Activated CD4-positive, alpha-beta T cell treated with anti-CD3 and anti-CD28 coated beads, Interleukin-2, amount 10 ng/mL, durations not matched to agents 24 days and 14 days (primary cell): ENCODE data around the gene MLH3. TPM values are rescaled to one million over a fixed set of nuclear protein-coding genes. Genes with fewer than 3 reads are reported as not detected.

Experiments used
- DNase-seq: peaks from one replicate; pipeline ENCODE4 v3.0.0; 2022
- H3K27ac Mint-ChIP-seq: one replicate; pipeline ENCODE4 v1.8.0; 2022; ENCODE audit warnings: mild to moderate bottlenecking, mixed read lengths
- H3K27me3 Mint-ChIP-seq: one replicate; pipeline ENCODE4 v1.8.0; 2022; ENCODE audit warnings: mixed read lengths
- H3K36me3 Mint-ChIP-seq: one replicate; pipeline ENCODE4 v1.8.0; 2022; ENCODE audit warnings: low read depth, mild to moderate bottlenecking, mixed read lengths
- H3K4me1 Mint-ChIP-seq: one replicate; pipeline ENCODE4 v1.8.0; 2021; ENCODE audit warnings: mixed read lengths
- H3K4me3 Mint-ChIP-seq: one replicate; pipeline ENCODE4 v1.8.0; 2022; ENCODE audit warnings: mild to moderate bottlenecking, moderate library complexity, mixed read lengths
- H3K9me3 Mint-ChIP-seq: one replicate; pipeline ENCODE4 v1.8.0; 2021; ENCODE audit warnings: mixed read lengths
- intact Hi-C: fragments of 100-400 bp; cut with micrococcal nuclease; formaldehyde crosslinking; loops from one replicate; pipeline ENCODE4 v1.15.1; 2023
- total RNA-seq: library from RNA; stranded (reverse); gene quantifications from 2 replicates; pipeline ENCODE4 v1.2.3, GENCODE V29; 2022

MLH3 gene
- total RNA-seq, 1 donor from 2014 or later, result 28.3 TPM

DNA sequence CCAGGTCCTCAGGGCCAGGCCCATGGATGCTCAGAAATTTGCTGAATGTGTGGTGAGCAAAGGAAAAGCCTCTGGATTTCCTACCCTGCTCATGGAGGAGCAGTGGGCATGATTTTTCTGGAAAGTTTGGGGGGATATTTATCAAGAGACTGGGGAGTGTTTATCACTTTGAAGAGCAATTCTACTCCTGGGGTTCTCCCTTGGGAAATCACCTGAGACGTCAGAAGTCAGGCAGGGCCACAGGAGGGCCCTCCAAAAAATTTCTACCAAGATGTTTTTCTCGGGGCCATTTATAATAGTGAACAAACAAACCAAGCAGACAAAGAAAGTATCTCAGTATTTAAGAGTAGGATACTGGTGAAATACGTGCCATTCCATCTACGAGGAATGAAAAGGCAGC lies 68.6 kb downstream of the MLH3 start:
- peaks cover 4% of the 10 kb centered on the region for H3K4me1 Mint-ChIP-seq
- no peak overlapping the region for H3K27ac Mint-ChIP-seq
- DNase-seq, result no peak
- H3K27me3 Mint-ChIP-seq, result peaks cover 5% of the 10 kb centered on the region
- no peaks in the 10 kb centered on the region for H3K9me3 Mint-ChIP-seq
- no peaks in the 10 kb centered on the region for H3K36me3 Mint-ChIP-seq
- intact Hi-C loops, result no loop called here
- H3K4me3 Mint-ChIP-seq, result no peak overlapping the region

DNA sequence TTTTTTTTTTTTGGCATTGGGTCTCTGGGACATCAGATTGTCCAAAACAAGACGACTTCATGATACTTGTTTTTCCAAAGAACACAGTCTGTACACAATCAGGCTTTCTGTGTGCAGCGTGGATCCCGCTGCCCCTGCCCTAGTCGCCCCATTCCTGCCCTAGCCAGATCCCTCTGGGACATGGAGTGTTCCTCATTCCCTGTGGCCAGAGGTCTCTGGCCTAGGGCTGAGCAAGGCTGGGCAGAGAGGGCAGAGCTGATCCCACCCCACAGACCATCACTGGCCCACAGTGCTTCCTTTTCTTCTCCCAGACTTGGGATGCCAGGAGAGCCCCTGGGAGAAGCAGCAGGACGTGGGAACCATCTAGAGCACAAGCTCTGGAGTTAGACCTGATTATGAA lies 69.4 kb downstream of the MLH3 start:
- no peak for DNase-seq
- intact Hi-C loops, result no loop called here
- H3K9me3 Mint-ChIP-seq, result no peaks in the 10 kb centered on the region
- H3K4me1 Mint-ChIP-seq, result peaks cover 4% of the 10 kb centered on the region
- H3K36me3 Mint-ChIP-seq, result no peaks in the 10 kb centered on the region
- H3K27me3 Mint-ChIP-seq, result peaks cover 2% of the 10 kb centered on the region
- H3K4me3 Mint-ChIP-seq, result no peak overlapping the region
- no peak overlapping the region for H3K27ac Mint-ChIP-seq

DNA sequence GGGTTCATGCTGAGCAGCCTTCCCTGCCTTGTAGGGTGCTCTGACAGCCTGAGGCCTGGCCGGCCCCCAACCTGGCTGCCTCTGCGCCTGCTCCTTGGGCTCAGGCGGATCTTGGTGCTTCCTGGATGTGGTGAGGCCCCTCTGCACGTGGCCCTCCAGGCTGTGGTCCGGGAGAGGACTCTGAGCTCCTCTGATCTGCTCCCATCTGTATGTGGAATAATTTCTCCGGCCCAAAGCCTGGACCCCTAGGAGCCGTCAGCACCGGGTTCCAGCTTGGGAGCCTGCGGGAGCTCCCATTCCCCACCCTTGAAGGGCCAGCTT lies 69.8 kb downstream of the MLH3 start:
- DNase-seq, result no peak
- peaks cover 2% of the 10 kb centered on the region for H3K27me3 Mint-ChIP-seq
- H3K27ac Mint-ChIP-seq, result no peak overlapping the region
- no peaks in the 10 kb centered on the region for H3K9me3 Mint-ChIP-seq
- intact Hi-C loops, result no loop called here
- no peaks in the 10 kb centered on the region for H3K36me3 Mint-ChIP-seq
- H3K4me3 Mint-ChIP-seq, result no peak overlapping the region
- H3K4me1 Mint-ChIP-seq, result peaks cover 4% of the 10 kb centered on the region

DNA sequence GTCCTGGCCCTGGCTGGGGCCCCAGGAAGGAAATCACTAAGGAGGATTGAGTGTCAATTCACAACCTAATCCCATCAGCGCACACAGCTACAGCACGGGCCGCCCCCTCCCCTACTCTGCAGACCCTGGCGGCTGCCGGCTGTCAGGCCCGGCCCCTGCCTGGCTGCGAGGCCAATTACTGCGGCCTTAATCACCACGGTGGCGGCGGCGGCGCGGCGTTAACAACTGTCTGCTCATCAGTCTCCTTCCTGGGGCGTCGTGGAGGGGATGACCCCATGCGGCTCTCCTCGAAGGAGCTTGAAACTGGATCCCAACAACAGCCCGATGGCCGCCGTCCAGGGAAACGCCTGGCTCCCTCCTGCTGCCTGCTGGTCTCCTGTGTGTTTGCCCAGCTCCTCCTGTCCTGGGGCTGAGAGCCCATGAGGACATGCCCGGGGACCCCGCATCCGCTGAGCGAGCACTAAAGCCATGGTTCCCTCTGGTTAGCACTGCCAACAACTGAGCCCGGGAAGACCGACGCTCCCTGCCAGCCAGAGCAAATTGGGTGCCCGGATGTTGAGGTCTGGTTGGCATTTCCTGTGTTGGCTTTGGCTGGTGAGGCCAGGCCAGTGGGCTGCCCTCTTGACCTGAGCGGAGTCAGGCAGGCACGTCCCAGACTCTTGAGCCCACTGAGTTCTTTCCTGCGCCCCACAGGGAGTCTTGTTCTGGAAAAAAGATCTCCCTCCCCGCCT lies 70.4 kb downstream of the MLH3 start:
- peaks cover 4% of the 10 kb centered on the region for H3K4me1 Mint-ChIP-seq
- H3K36me3 Mint-ChIP-seq, result no peaks in the 10 kb centered on the region
- H3K27ac Mint-ChIP-seq, result no peak overlapping the region
- H3K27me3 Mint-ChIP-seq, result peaks cover 2% of the 10 kb centered on the region
- intact Hi-C loops, result no loop called here
- no peak overlapping the region for H3K4me3 Mint-ChIP-seq
- no peaks in the 10 kb centered on the region for H3K9me3 Mint-ChIP-seq
- DNase-seq, result no peak

DNA sequence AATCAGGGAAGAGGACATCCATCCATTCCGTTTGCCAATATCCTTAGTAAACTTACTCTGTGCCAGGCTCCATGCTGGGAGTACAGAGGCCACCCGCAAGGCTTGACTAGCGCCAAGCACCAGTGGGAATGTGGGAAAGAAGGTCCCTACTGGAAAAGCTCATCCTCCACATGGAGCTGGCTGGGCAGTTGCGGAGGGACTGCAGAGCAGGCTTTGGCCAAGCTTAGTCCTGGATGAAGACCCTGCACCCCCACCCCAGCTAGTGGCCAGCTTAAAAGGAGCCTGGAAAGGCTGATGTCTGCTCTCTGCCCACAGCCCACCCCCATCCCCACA lies 70.9 kb downstream of the MLH3 start:
- H3K27me3 Mint-ChIP-seq, result peaks cover 2% of the 10 kb centered on the region
- intact Hi-C loops, result no loop called here
- peaks cover 4% of the 10 kb centered on the region for H3K4me1 Mint-ChIP-seq
- no peak overlapping the region for H3K4me3 Mint-ChIP-seq
- no peaks in the 10 kb centered on the region for H3K9me3 Mint-ChIP-seq
- H3K27ac Mint-ChIP-seq, result no peak overlapping the region
- H3K36me3 Mint-ChIP-seq, result no peaks in the 10 kb centered on the region
- no peak for DNase-seq

DNA sequence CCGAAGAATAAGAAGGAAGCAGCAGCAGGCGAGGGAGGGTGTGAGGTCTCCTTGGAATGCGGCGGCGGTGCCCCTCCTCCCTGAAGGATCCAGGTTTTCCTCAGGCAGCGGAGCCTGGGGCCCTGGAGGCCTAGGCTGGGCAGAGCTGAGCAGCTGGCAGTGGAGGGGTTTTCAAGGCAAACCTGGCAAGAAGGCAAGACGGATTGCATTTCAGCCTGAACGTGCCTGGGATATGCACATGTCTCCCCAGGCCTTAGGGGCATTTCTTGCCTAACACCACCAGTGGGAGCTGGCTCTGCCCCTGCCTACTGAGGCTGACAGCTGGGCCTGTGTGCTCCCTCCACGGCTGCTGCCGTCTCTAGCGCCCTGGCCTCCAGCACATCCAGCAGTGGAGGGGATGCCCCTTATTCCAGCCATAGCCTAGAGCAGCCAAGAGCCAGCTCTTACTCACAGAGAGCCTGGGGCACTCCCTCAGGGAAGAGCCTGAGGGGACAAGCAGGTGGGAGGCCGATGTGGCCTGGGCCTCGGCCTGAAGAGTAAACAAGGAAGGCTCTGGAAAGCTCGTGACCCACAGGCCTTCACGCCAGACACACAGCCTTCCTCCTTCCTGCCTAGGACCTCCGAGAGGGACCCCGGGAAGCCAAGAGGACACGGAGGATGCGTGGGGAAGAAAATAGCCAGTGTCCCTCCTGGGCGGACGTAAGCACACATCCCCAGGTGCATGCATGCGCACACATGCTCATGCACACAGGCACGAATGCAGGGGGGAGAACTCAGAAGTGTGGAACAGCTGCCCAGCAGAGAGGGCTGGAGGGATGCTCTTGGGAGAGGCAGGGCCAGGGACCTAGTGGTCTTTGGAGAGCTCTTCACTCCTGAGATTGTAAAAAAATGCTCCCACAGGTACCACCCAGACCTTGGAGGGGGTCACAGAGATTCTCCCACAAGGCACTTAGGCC lies 71.5 kb downstream of the MLH3 start:
- H3K4me3 Mint-ChIP-seq, result no peak overlapping the region
- H3K27me3 Mint-ChIP-seq, result peaks cover 2% of the 10 kb centered on the region
- DNase-seq, result no peak
- peaks cover 4% of the 10 kb centered on the region for H3K4me1 Mint-ChIP-seq
- H3K27ac Mint-ChIP-seq, result no peak overlapping the region
- no peaks in the 10 kb centered on the region for H3K9me3 Mint-ChIP-seq
- intact Hi-C loops, result no loop called here
- H3K36me3 Mint-ChIP-seq, result no peaks in the 10 kb centered on the region

DNA sequence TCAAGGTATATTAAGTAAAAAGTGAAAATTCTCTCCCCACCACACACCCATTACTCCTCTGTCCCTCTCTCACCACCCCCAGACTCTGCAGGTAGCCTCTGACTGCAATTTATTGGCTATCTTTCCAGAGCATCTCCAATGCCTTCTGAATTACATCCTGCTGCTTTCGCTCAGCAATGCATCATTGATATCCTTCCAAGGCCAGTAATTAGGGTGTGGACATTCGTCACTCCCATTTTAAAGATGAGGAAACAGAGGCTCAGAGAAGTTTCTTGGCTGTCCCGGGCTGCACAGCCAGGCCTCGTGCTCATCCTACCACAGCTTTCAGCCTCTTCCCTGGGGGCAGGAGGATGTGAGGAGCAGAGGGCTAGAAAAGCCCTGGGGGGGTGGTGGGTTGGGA lies 72.2 kb downstream of the MLH3 start:
- Mint-ChIP-seq H3K27ac (no peak overlapping the region), H3K36me3 (no peaks in the 10 kb centered on the region), H3K9me3 (no peaks in the 10 kb centered on the region), H3K4me3 (no peak overlapping the region), H3K27me3 (peaks cover 2% of the 10 kb centered on the region), H3K4me1 (peaks cover 4% of the 10 kb centered on the region)
- intact Hi-C loops, result no loop called here
- DNase-seq, result no peak

DNA sequence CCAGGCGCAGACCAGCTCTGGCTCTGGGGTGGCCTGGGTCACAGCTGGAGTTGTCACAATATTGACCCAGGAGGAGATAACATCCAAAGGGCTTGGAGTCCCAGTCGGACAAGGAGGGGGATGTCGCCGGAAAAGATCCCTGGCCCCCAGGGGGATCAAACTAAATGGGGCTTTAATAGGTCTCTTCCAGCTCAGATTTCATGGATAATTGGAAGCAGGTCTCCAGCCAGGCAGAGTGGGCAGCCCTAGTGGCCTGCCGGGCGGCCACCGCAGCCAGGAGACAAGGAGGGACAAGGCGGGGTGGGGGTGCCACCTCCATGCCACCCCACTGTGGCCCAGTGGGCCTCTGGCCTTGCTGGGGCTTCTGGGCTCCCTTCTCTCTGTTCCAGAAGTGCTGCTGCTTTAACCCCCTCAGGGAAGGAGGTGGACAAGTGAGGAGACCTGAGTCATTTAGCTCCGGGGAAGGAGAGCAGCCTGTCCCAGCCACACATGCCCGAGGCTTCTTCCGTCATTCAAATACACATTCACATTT lies 72.8 kb downstream of the MLH3 start:
- intact Hi-C loops, result no loop called here
- H3K4me3 Mint-ChIP-seq, result no peak overlapping the region
- H3K27me3 Mint-ChIP-seq, result peaks cover 2% of the 10 kb centered on the region
- H3K36me3 Mint-ChIP-seq, result no peaks in the 10 kb centered on the region
- no peaks in the 10 kb centered on the region for H3K9me3 Mint-ChIP-seq
- no peak for DNase-seq
- peaks cover 6% of the 10 kb centered on the region for H3K4me1 Mint-ChIP-seq
- no peak overlapping the region for H3K27ac Mint-ChIP-seq

DNA sequence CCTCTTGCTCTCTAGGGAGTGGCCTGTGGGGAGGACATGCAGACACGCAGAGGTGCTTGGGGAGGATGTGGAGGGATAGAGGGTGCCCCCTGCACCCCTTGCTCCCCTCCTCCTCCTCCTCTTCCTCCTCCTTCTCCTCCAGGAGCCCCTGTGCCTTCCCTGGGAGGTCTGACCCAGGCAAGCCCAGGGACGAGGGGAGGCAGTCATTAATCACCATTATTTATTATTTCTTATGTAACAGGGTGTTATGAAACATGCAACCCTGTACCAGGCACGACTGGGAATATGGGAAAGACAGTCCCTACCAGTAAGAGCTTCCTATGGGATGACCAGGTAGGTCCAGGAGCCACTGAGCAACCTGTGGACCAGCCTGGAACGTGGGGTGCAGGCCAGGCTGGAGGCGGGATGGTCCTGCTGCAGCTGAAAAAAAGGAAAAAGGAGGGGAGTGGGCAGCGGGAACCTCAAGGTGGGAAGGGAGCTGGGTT lies 73.3 kb downstream of the MLH3 start:
- intact Hi-C loops, result no loop called here
- H3K27ac Mint-ChIP-seq, result no peak overlapping the region

DNA sequence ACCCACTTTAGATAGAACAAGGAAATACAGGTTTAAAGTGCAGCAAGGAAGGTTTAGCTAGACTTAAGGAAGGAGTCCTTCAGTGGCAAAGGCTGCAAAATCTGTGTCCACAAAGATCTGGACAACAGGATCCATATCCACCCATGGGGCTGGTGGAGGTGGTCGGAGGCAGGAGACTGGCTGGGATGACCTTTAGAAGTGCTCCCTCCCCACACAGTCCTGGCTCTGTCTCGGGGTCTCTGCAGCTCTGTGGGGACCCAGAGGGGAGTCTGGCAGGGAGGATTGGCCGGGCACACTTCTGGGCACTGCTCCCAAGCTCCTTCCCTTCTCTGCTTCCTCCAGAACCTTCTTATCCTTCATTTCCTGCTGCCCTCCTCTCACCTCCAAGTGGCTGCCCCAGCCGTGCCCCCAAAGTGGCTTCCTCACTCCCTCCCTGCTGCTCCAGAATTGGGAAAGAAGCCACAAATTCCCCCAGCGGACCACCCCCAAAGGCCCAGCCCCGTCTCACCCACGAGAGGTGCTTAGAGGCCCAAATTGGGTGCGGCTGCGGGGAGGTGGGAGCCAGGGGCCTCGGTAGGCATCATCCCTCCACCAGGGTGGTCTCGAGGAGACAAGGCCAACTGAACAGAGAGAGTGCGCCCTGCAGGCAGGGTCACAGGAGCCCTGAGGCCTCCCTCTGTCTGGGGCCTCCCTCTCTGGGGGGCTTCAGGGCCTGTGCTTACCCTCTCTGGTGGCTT lies 73.9 kb downstream of the MLH3 start:
- H3K27me3 Mint-ChIP-seq, result no peaks in the 10 kb centered on the region
- intact Hi-C loops, result no loop called here
- no peaks in the 10 kb centered on the region for H3K9me3 Mint-ChIP-seq
- H3K36me3 Mint-ChIP-seq, result no peaks in the 10 kb centered on the region
- H3K27ac Mint-ChIP-seq, result no peak overlapping the region
- peaks cover 1% of the 10 kb centered on the region for H3K4me1 Mint-ChIP-seq
- no peak for DNase-seq
- H3K4me3 Mint-ChIP-seq, result no peak overlapping the region

More for the DNA sequence above, 73.3 kb downstream of the MLH3 start:
- peaks cover 6% of the 10 kb centered on the region for H3K4me1 Mint-ChIP-seq
- no peaks in the 10 kb centered on the region for H3K27me3 Mint-ChIP-seq
- H3K9me3 Mint-ChIP-seq, result no peaks in the 10 kb centered on the region
- H3K4me3 Mint-ChIP-seq, result no peak overlapping the region
- DNase-seq, result no peak
- no peaks in the 10 kb centered on the region for H3K36me3 Mint-ChIP-seq

DNA sequence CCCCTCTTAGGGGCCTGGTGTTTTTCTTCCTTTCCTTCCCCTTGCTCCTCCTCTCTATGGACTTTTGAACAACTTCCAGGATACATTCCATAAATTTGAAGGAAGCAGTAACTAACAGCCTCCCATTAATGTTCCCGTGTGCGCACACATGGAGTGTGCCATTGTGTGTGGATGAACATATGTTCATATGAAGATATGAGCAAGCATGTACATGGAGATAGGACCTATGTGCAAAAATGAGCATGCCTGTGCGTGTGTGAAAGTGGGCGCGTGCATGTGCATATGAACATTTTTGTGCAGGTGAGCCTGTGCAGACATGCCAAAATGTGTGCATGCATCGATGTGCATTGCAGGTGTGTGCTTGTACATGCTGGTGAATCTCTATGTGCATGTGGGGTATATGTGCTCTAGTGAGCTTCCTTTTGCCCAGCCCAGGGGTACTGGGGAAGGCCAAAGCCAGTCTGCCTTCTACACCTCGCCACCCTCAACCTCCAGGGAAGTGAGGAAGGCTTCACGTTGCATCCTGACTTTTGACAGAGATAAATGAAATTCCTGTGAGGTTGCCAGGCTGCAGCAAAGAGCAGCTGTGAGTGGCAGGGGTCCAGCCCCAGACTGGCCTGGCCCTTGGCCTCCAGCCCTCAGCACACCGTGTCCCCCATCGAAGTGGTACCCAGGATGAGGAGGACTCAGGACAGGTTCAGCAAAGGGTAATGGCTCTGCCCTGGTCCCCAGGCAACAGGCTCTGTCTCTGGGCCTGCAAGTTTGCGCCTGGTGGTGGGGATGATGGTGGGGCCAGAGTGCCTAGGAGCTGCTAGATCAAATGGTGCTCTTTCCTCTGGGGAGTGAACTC lies 74.8 kb downstream of the MLH3 start:
- H3K4me1 Mint-ChIP-seq, result peaks cover 1% of the 10 kb centered on the region

DNA sequence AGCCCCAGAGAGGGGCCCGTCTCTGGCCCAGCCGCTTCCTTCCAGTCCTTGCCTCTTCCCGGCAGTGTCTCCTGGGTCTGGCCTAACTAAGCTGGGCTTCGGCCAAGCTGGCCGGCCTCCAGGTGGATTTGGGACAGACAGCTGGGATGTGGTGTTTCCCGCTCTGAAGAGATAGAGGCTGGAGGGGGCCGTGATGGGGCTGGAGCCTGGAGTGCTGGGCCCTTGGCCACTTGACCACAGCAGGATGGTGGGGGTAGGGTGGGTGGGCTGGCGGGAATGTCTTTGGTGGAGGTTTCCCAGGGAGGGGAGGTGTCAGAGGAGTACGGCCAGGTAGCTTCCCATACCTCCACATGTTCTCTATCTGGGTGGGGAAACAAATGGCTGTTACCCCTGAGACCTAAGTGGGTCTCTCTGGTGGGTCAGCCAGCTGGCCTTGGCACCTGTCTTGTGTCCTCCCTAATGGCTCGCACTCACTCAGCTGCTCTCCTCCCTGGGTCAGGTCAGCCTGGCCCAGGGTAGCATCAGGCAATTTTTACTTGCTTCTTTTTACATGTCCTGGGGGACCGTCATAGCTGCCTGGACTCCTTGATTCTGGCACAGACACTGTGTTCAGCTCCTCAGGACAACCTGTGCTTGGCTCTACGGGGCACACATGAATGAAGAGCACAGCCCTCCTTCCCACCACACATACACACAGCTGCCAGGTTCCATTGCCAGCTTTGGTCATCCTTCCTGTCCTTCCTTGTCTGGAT lies 76.0 kb downstream of the MLH3 start:
- Mint-ChIP-seq H3K27ac (no peak overlapping the region), H3K4me3 (no peak overlapping the region), H3K27me3 (no peaks in the 10 kb centered on the region), H3K9me3 (no peaks in the 10 kb centered on the region), H3K36me3 (no peaks in the 10 kb centered on the region), H3K4me1 (peaks cover 1% of the 10 kb centered on the region)
- no peak for DNase-seq
- intact Hi-C loops, result no loop called here

More for the DNA sequence above, 74.8 kb downstream of the MLH3 start:
- intact Hi-C loops, result no loop called here
- no peak overlapping the region for H3K27ac Mint-ChIP-seq
- H3K9me3 Mint-ChIP-seq, result no peaks in the 10 kb centered on the region
- no peaks in the 10 kb centered on the region for H3K36me3 Mint-ChIP-seq
- no peak for DNase-seq
- H3K4me3 Mint-ChIP-seq, result no peak overlapping the region
- no peaks in the 10 kb centered on the region for H3K27me3 Mint-ChIP-seq
